BE2C (cell line): ENCODE data around the gene THUMPD1.

Experiments
- DNase-seq: peaks from one replicate; pipeline ENCODE4 v3.0.0-alpha.2; 2020
- H3K27me3 ChIP-seq: fragments of 250-450 bp; sonication (Bioruptor Pico); 2 replicates; pipeline ENCODE4 v1.5.1; 2020; ENCODE audit warnings: mild to moderate bottlenecking
- H3K36me3 ChIP-seq: fragments of 250-450 bp; sonication (Bioruptor Pico); 2 replicates; pipeline ENCODE4 v1.5.1; 2020; ENCODE audit warnings: mild to moderate bottlenecking
- H3K4me1 ChIP-seq: fragments of 250-450 bp; sonication (Bioruptor Pico); 2 replicates; pipeline ENCODE4 v1.5.1; 2020
- H3K4me3 ChIP-seq: 2 replicates; pipeline ENCODE4 v1.5.1; 2011; ENCODE audit warnings: low read depth, low read length
- H3K9me3 ChIP-seq: fragments of 250-450 bp; sonication (Bioruptor Pico); 2 replicates; pipeline ENCODE4 v1.5.1; 2020
- CTCF ChIP-seq: IDR thresholded peaks from 2 replicates; pipeline ENCODE4 v1.5.1; 2012; ENCODE audit warnings: mild to moderate bottlenecking, low read depth, low read length

The THUMPD1 gene

GRCh38 chr16:20689668-20690067, 52.0 kb downstream of the THUMPD1 start:
- no peaks in the 10 kb centered on the region for H3K9me3 ChIP-seq
- no peak for TF ChIP-seq CTCF
- H3K36me3 ChIP-seq: no peaks in the 10 kb centered on the region
- no peak for DNase-seq
- H3K27me3 ChIP-seq: no peaks in the 10 kb centered on the region
- H3K4me1 ChIP-seq: no peaks in the 10 kb centered on the region
- no peak overlapping the region for H3K4me3 ChIP-seq

GRCh38 chr16:20683812-20684211, 57.8 kb downstream of the THUMPD1 start:
- no peaks in the 10 kb centered on the region for H3K9me3 ChIP-seq
- no peak overlapping the region for H3K4me3 ChIP-seq
- no peaks in the 10 kb centered on the region for H3K36me3 ChIP-seq
- TF ChIP-seq CTCF: no peak
- no peak for DNase-seq
- H3K4me1 ChIP-seq: no peaks in the 10 kb centered on the region
- H3K27me3 ChIP-seq: no peaks in the 10 kb centered on the region
